Measurements from ENCODE around the gene TBXA2R. TPM values are rescaled to one million over a fixed set of nuclear protein-coding genes. Genes with fewer than 3 reads are reported as not detected.

TBXA2R gene
- total and polyA plus RNA-seq, 2 experiments from 2014 or later: 0.42 to 0.73 TPM

DNA sequence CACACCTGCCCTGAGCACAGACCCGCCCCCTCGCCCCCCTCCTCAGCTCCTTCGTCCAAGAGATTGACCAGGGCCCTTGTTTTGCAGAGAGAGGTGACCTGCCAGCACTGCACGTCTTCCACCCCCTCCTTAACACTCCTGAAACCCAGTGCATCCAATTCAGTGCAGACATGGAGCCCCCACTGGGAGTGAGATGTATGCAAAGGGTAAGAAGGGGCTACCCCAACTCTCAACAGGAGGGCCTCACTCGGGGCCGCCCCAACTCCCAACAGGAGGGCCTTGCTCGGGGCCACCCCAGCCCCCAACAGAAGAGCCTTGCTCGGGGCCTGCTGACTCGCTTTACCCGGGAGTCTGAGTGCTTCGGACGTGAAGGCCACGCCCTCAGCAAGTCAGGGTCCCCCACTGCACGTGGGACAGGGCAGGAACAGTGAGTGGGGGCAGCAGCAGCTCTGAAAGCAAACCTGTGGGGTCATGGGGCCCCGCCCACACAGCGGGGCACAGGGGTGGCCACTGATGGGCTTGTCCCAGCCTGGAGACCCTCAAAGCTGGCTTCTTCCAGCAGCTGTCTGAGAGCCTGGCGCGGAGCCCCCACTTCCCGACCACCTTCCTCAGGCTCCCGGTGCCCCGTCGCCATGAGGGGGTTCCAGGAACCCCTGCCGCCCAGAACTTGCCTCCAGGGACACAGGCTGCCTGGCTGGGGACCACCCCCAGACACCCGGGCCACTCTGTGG, 14.3 kb upstream of the TBXA2R start:
- Mint-ChIP-seq H3K27me3 (ENCODE audit: insufficient read depth, low read depth, poor library complexity) (peaks cover 9% of the 10 kb centered on the region), H3K27ac (no peak overlapping the region), H3K4me3 (no peak overlapping the region), H3K4me1 (peaks cover 11% of the 10 kb centered on the region), H3K9me3 (no peaks in the 10 kb centered on the region), H3K36me3 (ENCODE audit: low read depth) (peaks cover 16% of the 10 kb centered on the region)
- H3K27me3 ChIP-seq (ENCODE audit: insufficient read depth): no peaks in the 10 kb centered on the region
- H2AFZ ChIP-seq: no peak overlapping the region
- TF ChIP-seq STAT1 (IDR thresholded peaks at IDR 0.05; ENCODE audit: unreplicated experiment) (no peak), ZNF114 (CRISPR knock-in tag; IDR thresholded peaks at IDR 0.05) (no peak)
- H4K20me1 ChIP-seq (replicated peaks; ENCODE audit: insufficient read depth): peaks cover 19% of the 10 kb centered on the region
- 0 out of 2 replicates have a peak, but pooled peaks cover 4% of the 10 kb centered on the region for H3F3A ChIP-seq (replicated peaks; ENCODE audit: low read depth)
- H3K79me2 ChIP-seq (replicated peaks; ENCODE audit: insufficient read depth): peaks cover 19% of the 10 kb centered on the region
- H3K9me2 ChIP-seq (ENCODE audit: insufficient read depth): no peaks in the 10 kb centered on the region
- H3K4me3 ChIP-seq: no peak overlapping the region
- H3K4me1 ChIP-seq (ENCODE audit: insufficient read depth): peaks cover 9% of the 10 kb centered on the region; the same call in 1 of the 2 replicates
- DNase-seq (ENCODE audit: low spot score) (no peak), ATAC-seq (no peak)
- no peak overlapping the region for H3K4me2 ChIP-seq
- no peak overlapping the region for H3K27ac ChIP-seq (ENCODE audit: low read depth)
- H3K36me3 ChIP-seq (ENCODE audit: insufficient read depth): no peaks in the 10 kb centered on the region

DNA sequence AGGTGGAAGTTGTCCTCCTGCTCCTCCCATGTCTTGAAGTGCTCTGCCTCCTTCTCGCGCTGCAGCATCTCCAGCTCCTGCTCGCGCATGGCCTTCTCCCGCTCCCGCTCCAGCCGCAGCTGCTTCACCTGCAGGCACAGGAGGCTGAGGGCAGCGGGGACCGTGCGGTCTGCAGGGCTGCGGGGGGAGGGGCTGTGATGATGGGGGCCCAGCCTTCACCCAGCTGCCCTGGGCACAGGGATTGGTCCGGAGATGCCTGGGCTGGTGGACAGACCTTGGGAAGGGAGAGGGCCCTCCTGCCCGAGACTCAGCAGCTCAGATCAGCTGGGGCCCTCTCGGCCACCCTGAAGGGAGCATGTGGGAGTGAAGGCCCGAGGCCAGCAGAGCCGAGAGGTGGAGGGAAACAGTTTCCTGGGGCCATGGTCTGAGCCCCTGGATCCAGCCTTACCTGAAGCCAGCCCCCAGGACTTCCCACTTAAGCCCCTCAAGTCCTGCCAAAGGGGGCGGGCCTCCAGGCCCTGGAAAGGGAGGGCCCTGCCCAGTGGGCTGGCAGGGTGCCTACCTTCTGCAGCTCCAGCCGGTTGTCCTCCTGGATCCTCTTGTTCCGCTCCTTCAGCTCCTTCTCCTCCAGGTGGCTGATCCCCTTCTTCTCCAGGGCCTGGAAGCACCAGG, 13.6 kb upstream of the TBXA2R start:
- Mint-ChIP-seq H3K27me3 (ENCODE audit: insufficient read depth, low read depth, poor library complexity) (peaks cover 9% of the 10 kb centered on the region), H3K27ac (no peak overlapping the region), H3K4me1 (peaks cover 8% of the 10 kb centered on the region; the same call in 2 of the 3 replicates), H3K4me3 (no peak overlapping the region), H3K9me3 (no peaks in the 10 kb centered on the region), H3K36me3 (ENCODE audit: low read depth) (peaks cover 17% of the 10 kb centered on the region)
- no peak for ATAC-seq
- Histone ChIP-seq H3K27ac (ENCODE audit: low read depth) (no peak overlapping the region), H3K9me2 (ENCODE audit: insufficient read depth) (no peaks in the 10 kb centered on the region), H4K20me1 (replicated peaks; ENCODE audit: insufficient read depth) (peaks cover 12% of the 10 kb centered on the region), H3F3A (replicated peaks; ENCODE audit: low read depth) (0 out of 2 replicates have a peak, but pooled peaks cover 4% of the 10 kb centered on the region), H3K4me1 (ENCODE audit: insufficient read depth) (peaks cover 2% of the 10 kb centered on the region; the same call in 1 of the 2 replicates), H3K27me3 (ENCODE audit: insufficient read depth) (no peaks in the 10 kb centered on the region), H3K79me2 (replicated peaks; ENCODE audit: insufficient read depth) (peaks cover 12% of the 10 kb centered on the region), H3K36me3 (ENCODE audit: insufficient read depth) (no peaks in the 10 kb centered on the region), H2AFZ (no peak overlapping the region), H3K4me3 (no peak overlapping the region), H3K4me2 (no peak overlapping the region)
- no peak for DNase-seq (ENCODE audit: low spot score)
- no peak for TF ChIP-seq CREB1 (CRISPR knock-in tag; IDR thresholded peaks at IDR 0.05; ENCODE audit: low read depth)
- TF ChIP-seq STAT1 (IDR thresholded peaks at IDR 0.05; ENCODE audit: unreplicated experiment): no peak
- TF ChIP-seq, protein P1, sequence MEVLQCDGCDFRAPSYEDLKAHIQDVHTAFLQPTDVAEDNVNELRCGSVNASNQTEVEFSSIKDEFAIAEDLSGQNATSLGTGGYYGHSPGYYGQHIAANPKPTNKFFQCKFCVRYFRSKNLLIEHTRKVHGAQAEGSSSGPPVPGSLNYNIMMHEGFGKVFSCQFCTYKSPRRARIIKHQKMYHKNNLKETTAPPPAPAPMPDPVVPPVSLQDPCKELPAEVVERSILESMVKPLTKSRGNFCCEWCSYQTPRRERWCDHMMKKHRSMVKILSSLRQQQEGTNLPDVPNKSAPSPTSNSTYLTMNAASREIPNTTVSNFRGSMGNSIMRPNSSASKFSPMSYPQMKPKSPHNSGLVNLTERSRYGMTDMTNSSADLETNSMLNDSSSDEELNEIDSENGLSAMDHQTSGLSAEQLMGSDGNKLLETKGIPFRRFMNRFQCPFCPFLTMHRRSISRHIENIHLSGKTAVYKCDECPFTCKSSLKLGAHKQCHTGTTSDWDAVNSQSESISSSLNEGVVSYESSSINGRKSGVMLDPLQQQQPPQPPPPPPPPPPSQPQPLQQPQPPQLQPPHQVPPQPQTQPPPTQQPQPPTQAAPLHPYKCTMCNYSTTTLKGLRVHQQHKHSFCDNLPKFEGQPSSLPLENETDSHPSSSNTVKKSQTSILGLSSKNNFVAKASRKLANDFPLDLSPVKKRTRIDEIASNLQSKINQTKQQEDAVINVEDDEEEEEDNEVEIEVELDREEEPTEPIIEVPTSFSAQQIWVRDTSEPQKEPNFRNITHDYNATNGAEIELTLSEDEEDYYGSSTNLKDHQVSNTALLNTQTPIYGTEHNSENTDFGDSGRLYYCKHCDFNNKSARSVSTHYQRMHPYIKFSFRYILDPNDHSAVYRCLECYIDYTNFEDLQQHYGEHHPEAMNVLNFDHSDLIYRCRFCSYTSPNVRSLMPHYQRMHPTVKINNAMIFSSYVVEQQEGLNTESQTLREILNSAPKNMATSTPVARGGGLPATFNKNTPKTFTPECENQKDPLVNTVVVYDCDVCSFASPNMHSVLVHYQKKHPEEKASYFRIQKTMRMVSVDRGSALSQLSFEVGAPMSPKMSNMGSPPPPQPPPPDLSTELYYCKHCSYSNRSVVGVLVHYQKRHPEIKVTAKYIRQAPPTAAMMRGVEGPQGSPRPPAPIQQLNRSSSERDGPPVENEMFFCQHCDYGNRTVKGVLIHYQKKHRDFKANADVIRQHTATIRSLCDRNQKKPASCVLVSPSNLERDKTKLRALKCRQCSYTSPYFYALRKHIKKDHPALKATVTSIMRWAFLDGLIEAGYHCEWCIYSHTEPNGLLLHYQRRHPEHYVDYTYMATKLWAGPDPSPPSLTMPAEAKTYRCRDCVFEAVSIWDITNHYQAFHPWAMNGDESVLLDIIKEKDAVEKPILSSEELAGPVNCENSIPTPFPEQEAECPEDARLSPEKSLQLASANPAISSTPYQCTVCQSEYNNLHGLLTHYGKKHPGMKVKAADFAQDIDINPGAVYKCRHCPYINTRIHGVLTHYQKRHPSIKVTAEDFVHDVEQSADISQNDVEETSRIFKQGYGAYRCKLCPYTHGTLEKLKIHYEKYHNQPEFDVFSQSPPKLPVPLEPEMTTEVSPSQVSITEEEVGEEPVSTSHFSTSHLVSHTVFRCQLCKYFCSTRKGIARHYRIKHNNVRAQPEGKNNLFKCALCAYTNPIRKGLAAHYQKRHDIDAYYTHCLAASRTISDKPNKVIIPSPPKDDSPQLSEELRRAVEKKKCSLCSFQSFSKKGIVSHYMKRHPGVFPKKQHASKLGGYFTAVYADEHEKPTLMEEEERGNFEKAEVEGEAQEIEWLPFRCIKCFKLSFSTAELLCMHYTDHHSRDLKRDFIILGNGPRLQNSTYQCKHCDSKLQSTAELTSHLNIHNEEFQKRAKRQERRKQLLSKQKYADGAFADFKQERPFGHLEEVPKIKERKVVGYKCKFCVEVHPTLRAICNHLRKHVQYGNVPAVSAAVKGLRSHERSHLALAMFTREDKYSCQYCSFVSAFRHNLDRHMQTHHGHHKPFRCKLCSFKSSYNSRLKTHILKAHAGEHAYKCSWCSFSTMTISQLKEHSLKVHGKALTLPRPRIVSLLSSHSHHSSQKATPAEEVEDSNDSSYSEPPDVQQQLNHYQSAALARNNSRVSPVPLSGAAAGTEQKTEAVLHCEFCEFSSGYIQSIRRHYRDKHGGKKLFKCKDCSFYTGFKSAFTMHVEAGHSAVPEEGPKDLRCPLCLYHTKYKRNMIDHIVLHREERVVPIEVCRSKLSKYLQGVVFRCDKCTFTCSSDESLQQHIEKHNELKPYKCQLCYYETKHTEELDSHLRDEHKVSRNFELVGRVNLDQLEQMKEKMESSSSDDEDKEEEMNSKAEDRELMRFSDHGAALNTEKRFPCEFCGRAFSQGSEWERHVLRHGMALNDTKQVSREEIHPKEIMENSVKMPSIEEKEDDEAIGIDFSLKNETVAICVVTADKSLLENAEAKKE (CRISPR knock-in tag; IDR thresholded peaks at IDR 0.05): no peak
- TF ChIP-seq, protein P2, sequence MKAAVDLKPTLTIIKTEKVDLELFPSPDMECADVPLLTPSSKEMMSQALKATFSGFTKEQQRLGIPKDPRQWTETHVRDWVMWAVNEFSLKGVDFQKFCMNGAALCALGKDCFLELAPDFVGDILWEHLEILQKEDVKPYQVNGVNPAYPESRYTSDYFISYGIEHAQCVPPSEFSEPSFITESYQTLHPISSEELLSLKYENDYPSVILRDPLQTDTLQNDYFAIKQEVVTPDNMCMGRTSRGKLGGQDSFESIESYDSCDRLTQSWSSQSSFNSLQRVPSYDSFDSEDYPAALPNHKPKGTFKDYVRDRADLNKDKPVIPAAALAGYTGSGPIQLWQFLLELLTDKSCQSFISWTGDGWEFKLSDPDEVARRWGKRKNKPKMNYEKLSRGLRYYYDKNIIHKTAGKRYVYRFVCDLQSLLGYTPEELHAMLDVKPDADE (IDR thresholded peaks at IDR 0.05): no peak
- TF ChIP-seq POLR2AphosphoS5 (IDR thresholded peaks at IDR 0.05; ENCODE audit: low read depth): no peak
- no peak for TF ChIP-seq NANOG (IDR thresholded peaks at IDR 0.05; ENCODE audit: borderline replicate concordance)
- TF ChIP-seq EZH2 (IDR thresholded peaks at IDR 0.05; ENCODE audit: low read depth, unreplicated experiment): no peak
- no peak for TF ChIP-seq ZNF331 (CRISPR knock-in tag; IDR thresholded peaks at IDR 0.05; ENCODE audit: low read depth)
- TF ChIP-seq, protein P3, sequence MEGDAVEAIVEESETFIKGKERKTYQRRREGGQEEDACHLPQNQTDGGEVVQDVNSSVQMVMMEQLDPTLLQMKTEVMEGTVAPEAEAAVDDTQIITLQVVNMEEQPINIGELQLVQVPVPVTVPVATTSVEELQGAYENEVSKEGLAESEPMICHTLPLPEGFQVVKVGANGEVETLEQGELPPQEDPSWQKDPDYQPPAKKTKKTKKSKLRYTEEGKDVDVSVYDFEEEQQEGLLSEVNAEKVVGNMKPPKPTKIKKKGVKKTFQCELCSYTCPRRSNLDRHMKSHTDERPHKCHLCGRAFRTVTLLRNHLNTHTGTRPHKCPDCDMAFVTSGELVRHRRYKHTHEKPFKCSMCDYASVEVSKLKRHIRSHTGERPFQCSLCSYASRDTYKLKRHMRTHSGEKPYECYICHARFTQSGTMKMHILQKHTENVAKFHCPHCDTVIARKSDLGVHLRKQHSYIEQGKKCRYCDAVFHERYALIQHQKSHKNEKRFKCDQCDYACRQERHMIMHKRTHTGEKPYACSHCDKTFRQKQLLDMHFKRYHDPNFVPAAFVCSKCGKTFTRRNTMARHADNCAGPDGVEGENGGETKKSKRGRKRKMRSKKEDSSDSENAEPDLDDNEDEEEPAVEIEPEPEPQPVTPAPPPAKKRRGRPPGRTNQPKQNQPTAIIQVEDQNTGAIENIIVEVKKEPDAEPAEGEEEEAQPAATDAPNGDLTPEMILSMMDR (conservative IDR thresholded peaks at IDR 0.05; ENCODE audit: low read depth in 2 of 2): no peak
- no peak for TF ChIP-seq EZH2phosphoT487 (IDR thresholded peaks at IDR 0.05; ENCODE audit: unreplicated experiment)
- TF ChIP-seq JUNB (IDR thresholded peaks at IDR 0.05; ENCODE audit: unreplicated experiment): no peak

Measured in GM23338 (cell line).